ENCODE data around the gene STPG1.

Gene STPG1

GRCh38 chr1:24317956-24318614, 95.5 kb downstream of the STPG1 start:
- DNase-seq (ENCODE audit: low read depth) = no peak

DNA sequence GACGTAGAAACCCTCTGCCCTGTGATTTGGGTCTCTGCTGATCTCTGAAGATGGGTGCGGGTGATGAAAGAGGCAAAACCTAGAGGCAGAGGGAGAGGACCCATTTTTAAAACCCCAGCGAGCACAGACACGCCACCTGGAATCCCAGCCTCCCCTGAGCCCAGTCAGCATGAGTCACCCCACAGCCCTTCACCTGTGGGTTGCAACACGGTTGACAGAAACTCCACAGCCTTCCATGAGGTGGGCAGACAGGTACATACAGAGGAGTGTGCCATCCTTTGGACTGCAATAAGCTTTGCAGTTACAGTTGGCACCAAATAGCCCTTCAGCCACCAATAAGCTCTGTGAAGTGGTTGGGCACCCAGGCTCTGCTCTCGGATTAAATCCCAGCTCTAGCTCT, 96.5 kb downstream of the STPG1 start:
- no peak for DNase-seq (ENCODE audit: low read depth)

GRCh38 chr1:24316645-24317044, 96.9 kb downstream of the STPG1 start:
- no peak for DNase-seq (ENCODE audit: low read depth)

DNA sequence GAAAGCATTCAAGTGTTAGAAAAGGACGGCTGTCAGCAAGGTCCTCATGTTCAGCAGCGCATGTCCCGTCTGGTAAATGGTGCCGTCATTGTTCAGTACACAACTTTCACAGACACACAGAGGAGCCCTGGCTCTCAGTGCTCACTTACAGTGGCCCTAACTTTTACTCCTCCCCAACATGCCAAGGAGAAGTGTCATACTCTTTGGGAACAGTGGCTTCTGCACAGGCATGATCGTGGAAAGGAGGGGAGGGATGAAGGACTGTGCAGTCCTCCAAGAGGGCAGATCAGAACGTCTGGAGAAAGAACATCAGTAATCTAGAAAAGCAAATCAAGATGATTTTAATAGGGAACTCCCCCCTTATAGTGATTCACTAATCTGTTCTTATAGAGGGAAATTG, 98.2 kb downstream of the STPG1 start:
- DNase-seq (ENCODE audit: low read depth) = no peak

GRCh38 chr1:24311741-24312140, 101.8 kb downstream of the STPG1 start:
- no peak for DNase-seq (ENCODE audit: low read depth)

DNA sequence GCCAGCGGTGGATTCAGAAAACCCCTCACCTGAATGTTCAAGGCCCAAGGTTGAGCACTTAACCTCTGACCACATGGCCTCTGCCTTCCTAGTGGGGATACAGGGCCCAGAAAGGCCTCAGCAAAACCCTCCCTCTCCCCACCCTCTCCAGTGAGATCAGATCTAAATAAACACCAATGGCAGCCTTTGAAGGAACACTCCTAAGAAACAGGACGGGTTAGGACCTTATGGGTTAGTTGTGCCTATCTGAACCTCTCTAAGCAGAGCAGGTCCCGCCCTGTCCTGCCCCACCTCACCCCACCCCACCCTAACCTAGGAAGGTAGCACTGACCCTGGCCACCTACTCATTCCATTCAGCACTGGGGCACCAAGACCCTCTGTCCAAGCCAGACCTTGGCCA, 102.3 kb downstream of the STPG1 start:
- no peak for DNase-seq (ENCODE audit: low read depth)

- no peak for DNase-seq (ENCODE audit: low read depth)
Observed at GRCh38 chr1:24309762-24310485, 103.7 kb downstream of the STPG1 start.

DNA sequence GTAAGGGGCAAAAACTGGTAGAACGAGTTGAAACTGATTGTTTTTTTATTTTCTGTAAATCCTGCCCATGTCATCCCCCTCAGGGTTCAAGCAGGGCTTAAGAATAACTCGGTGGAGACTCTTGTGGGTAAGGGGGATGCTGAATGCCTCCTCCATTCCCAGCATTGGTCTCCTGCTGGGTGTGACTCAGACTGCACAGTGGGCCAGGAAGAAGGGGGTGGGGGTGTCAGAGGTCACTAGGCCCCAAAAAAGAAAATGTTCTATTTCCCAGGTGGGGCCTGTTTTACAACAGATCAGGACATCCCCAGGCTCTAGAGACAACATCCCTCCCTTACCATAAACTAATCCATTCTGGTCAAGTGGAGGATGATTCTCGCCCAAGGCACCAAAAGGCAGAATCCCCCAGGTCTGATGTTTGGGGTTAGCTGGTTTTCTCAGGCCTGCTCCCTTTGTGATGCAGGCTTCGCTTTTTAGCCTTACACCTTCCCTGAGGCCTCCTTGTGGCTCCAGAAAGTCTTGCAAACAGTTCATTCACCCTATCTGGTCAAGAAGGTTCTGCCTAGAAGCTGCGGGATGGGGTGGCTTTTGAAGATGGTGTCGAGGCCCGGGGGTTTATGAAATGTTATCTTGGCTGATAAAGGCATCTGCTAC, 105.1 kb downstream of the STPG1 start:
- DNase-seq (ENCODE audit: low read depth) = no peak

Data from activated T-helper 9 cell treated with anti-CD3 and anti-CD28 coated beads, Interleukin-2, amount 50 U/mL, for 16 hours (primary cell).